MG63 (cell line): ENCODE measurements around the gene ASB5. TPM values are rescaled to one million over a fixed set of nuclear protein-coding genes. Genes with fewer than 3 reads are reported as not detected.
"Not testable (repeated sequence)": the region's sequence is repeated elsewhere in the genome, so short reads cannot be mapped to it uniquely, and the experiment has no call there.

Experiments used
- DNase-seq: peaks from one replicate; pipeline ENCODE4 v3.0.0-alpha.2; 2020
- H3K27me3 ChIP-seq: fragments of 250-450 bp; sonication (Bioruptor Pico); 2 replicates; pipeline ENCODE4 v1.5.1; 2020; ENCODE audit warnings: mild to moderate bottlenecking, moderate library complexity
- H3K36me3 ChIP-seq: fragments of 250-450 bp; sonication (Bioruptor Pico); 2 replicates; pipeline ENCODE4 v1.5.1; 2020; ENCODE audit warnings: mild to moderate bottlenecking, moderate library complexity
- H3K4me3 ChIP-seq: fragments of 250-450 bp; sonication (Bioruptor Pico); 2 replicates; pipeline ENCODE4 v1.5.1; 2020; ENCODE audit warnings: mild to moderate bottlenecking, moderate library complexity
- H3K9me3 ChIP-seq: fragments of 250-450 bp; sonication (Bioruptor Pico); 2 replicates; pipeline ENCODE4 v1.5.1; 2020; ENCODE audit warnings: mild to moderate bottlenecking, moderate library complexity
- total RNA-seq: library from RNA; depleted of rRNA; stranded (reverse); fragments of >200 nt; shearing (Covaris generic); gene quantifications from 2 replicates; pipeline ENCODE4 v1.2.3, GENCODE V29; 2014; ENCODE audit warnings: low replicate concordance

ASB5 gene
- total RNA-seq, 1 experiment from 2014 or later, result 3.6 TPM

- Histone ChIP-seq H3K9me3 (no peaks in the 10 kb centered on the region), H3K4me3 (no peak overlapping the region), H3K36me3 (no peaks in the 10 kb centered on the region), H3K27me3 (no peaks in the 10 kb centered on the region)
- DNase-seq, result no peak
These were observed 21.5 kb upstream of the ASB5 start for GRCh38 chr4:176290520-176290919.

GRCh38 chr4:176289561-176289960 lies 20.5 kb upstream of the ASB5 start:
- Histone ChIP-seq H3K9me3 (no peaks in the 10 kb centered on the region), H3K36me3 (no peaks in the 10 kb centered on the region), H3K4me3 (no peak overlapping the region), H3K27me3 (no peaks in the 10 kb centered on the region)
- DNase-seq, result no peak

- Histone ChIP-seq H3K4me3 (no peak overlapping the region), H3K36me3 (no peaks in the 10 kb centered on the region), H3K27me3 (no peaks in the 10 kb centered on the region), H3K9me3 (no peaks in the 10 kb centered on the region)
- no peak for DNase-seq
These were observed 19.0 kb upstream of the ASB5 start for GRCh38 chr4:176288020-176288419.

GRCh38 chr4:176287546-176287945 lies 18.5 kb upstream of the ASB5 start:
- Histone ChIP-seq H3K9me3 (no peaks in the 10 kb centered on the region), H3K36me3 (no peaks in the 10 kb centered on the region), H3K4me3 (no peak overlapping the region)

GRCh38 chr4:176286728-176287127 lies 17.7 kb upstream of the ASB5 start:
- DNase-seq, result no peak
- H3K36me3 ChIP-seq, result no peaks in the 10 kb centered on the region
- H3K27me3 ChIP-seq, result no peaks in the 10 kb centered on the region
- H3K9me3 ChIP-seq, result no peaks in the 10 kb centered on the region
- H3K4me3 ChIP-seq, result no peak overlapping the region

More at GRCh38 chr4:176287546-176287945, 18.5 kb upstream of the ASB5 start:
- H3K27me3 ChIP-seq, result no peaks in the 10 kb centered on the region
- no peak for DNase-seq

GRCh38 chr4:176279560-176279959 lies 10.5 kb upstream of the ASB5 start:
- H3K4me3 ChIP-seq, H3K9me3 ChIP-seq, H3K36me3 ChIP-seq, H3K27me3 ChIP-seq, DNase-seq: not testable (repeated sequence)

GRCh38 chr4:176277162-176277904 lies 8.3 kb upstream of the ASB5 start:
- Histone ChIP-seq H3K4me3 (no peak overlapping the region), H3K27me3 (no peaks in the 10 kb centered on the region), H3K9me3 (no peaks in the 10 kb centered on the region), H3K36me3 (no peaks in the 10 kb centered on the region)
- DNase-seq, result peak; percentile 62

GRCh38 chr4:176276710-176277109 lies 7.7 kb upstream of the ASB5 start:
- H3K4me3 ChIP-seq, result no peak overlapping the region
- H3K36me3 ChIP-seq, result no peaks in the 10 kb centered on the region
- no peaks in the 10 kb centered on the region for H3K9me3 ChIP-seq
- H3K27me3 ChIP-seq, result no peaks in the 10 kb centered on the region
- DNase-seq, result no peak

GRCh38 chr4:176274441-176274840 lies 5.4 kb upstream of the ASB5 start:
- Histone ChIP-seq H3K36me3 (no peaks in the 10 kb centered on the region), H3K9me3 (no peaks in the 10 kb centered on the region), H3K4me3 (no peak overlapping the region), H3K27me3 (no peaks in the 10 kb centered on the region)
- peak; percentile 32 for DNase-seq

GRCh38 chr4:176273736-176274135 lies 4.7 kb upstream of the ASB5 start:
- Histone ChIP-seq H3K4me3 (no peak overlapping the region), H3K9me3 (no peaks in the 10 kb centered on the region), H3K27me3 (no peaks in the 10 kb centered on the region), H3K36me3 (no peaks in the 10 kb centered on the region)
- DNase-seq, result no peak

- Histone ChIP-seq H3K36me3 (no peaks in the 10 kb centered on the region), H3K4me3 (no peak overlapping the region)
- DNase-seq, result no peak
These were observed 3.8 kb upstream of the ASB5 start for GRCh38 chr4:176272799-176273198.

GRCh38 chr4:176271749-176272148 lies 2.7 kb upstream of the ASB5 start:
- Histone ChIP-seq H3K4me3 (no peak overlapping the region; the same call in 1 of the 2 replicates), H3K27me3 (no peaks in the 10 kb centered on the region), H3K9me3 (no peaks in the 10 kb centered on the region), H3K36me3 (no peaks in the 10 kb centered on the region)
- peak; percentile 20 for DNase-seq

More at GRCh38 chr4:176272799-176273198, 3.8 kb upstream of the ASB5 start:
- H3K9me3 ChIP-seq, result no peaks in the 10 kb centered on the region
- H3K27me3 ChIP-seq, result no peaks in the 10 kb centered on the region

- Histone ChIP-seq H3K4me3 (peak overlapping the region; percentile 27), H3K9me3 (no peaks in the 10 kb centered on the region), H3K27me3 (no peaks in the 10 kb centered on the region), H3K36me3 (no peaks in the 10 kb centered on the region)
- DNase-seq, result peak; percentile 93
These were observed 1.6 kb upstream of the ASB5 start for GRCh38 chr4:176270669-176271068.

GRCh38 chr4:176266026-176266425 lies 3.0 kb downstream of the ASB5 start:
- H3K36me3 ChIP-seq, result no peaks in the 10 kb centered on the region
- no peak overlapping the region for H3K4me3 ChIP-seq
- no peaks in the 10 kb centered on the region for H3K27me3 ChIP-seq
- DNase-seq, result no peak
- no peaks in the 10 kb centered on the region for H3K9me3 ChIP-seq

GRCh38 chr4:176262243-176262642 lies 6.8 kb downstream of the ASB5 start:
- Histone ChIP-seq H3K4me3 (no peak overlapping the region), H3K9me3 (no peaks in the 10 kb centered on the region), H3K36me3 (no peaks in the 10 kb centered on the region), H3K27me3 (no peaks in the 10 kb centered on the region)
- no peak for DNase-seq

GRCh38 chr4:176261481-176261880 lies 7.5 kb downstream of the ASB5 start:
- Histone ChIP-seq H3K9me3 (no peaks in the 10 kb centered on the region), H3K36me3 (no peaks in the 10 kb centered on the region), H3K4me3 (no peak overlapping the region), H3K27me3 (no peaks in the 10 kb centered on the region)
- no peak for DNase-seq

GRCh38 chr4:176261018-176261417 lies 8.0 kb downstream of the ASB5 start:
- no peak overlapping the region for H3K4me3 ChIP-seq
- no peaks in the 10 kb centered on the region for H3K9me3 ChIP-seq
- DNase-seq, result no peak
- H3K27me3 ChIP-seq, result no peaks in the 10 kb centered on the region
- no peaks in the 10 kb centered on the region for H3K36me3 ChIP-seq

- Histone ChIP-seq H3K4me3 (no peak overlapping the region), H3K9me3 (no peaks in the 10 kb centered on the region)
These were observed 9.5 kb downstream of the ASB5 start for GRCh38 chr4:176259330-176260090.

More at GRCh38 chr4:176259330-176260090, 9.5 kb downstream of the ASB5 start:
- H3K36me3 ChIP-seq, result no peaks in the 10 kb centered on the region
- DNase-seq, result peak; percentile 8
- H3K27me3 ChIP-seq, result no peaks in the 10 kb centered on the region
